Kasumi-1 (cell line): ENCODE measurements around the gene BRD1.

Experiments used
- DNase-seq, 2 experiments: peaks; one replicate each; lab custom pipeline; 2025; lab: John Stamatoyannopoulos, UW

BRD1 gene

DNA sequence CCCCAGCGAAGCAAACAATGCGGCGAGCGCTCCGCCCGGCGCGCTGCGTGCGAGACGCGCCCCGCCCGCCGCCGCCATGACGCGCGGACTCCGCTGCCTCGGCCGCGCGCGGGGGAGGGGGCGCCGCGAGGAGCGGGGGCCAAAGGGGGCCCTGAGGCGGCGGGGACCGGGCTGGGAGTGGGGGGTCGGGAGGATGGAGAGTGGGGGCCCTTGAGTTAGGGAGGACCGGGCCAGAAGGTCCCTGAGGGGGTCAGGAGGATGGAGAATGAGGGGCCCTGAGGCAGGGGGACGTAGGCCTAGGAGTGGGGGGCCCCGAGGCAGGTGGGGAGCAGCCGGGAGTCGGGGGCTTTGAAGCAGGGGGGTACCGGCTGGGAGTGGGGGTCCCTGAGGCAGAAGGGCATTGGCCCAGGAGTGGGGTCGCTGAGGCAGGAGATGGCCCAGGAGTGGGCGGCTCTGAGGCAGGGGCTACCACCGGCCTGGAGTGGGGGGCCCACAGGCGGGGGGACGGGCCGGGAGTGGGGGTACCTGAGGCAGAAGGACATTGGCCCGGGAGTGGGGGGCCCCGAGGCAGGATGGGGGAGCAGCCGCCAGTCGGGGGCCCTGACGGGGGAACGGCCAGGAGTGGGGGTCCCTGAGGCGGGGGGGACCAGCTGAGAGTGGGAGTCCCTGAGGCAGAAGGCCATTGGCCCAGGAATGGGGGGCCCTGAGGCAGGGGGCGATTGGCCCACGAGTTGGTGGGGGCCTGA, at the start of gene BRD1:
BRD1 (minus strand) TSS at position 21 of the 746 bp plus-strand sequence. CDS start 3,556 bp downstream, outside the sequence.
- DNase-seq = peak; percentile 19 to 30

- DNase-seq = no peak
Measured at GRCh38 chr22:49873228-49873940, 45.7 kb upstream of the BRD1 start.

DNA sequence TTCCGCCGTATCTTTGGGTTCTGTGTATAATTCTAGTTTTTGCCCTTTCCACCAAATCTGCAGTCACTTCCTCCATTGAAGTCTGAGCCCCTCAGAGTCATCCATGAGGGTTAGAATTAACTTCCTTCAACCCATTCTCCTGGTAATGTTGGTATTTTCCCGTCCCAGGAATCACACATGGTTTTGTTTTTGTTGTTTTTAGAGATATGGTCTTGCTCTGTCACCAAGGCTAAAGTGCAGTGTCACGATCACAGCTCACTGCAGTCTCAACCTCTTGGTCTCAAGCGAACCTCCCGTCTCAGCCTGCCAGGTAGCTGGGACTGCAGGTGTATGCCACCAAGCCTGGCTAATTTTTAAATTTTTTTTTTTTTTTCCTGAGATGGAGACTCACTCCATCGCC, 44.7 kb upstream of the BRD1 start:
- DNase-seq = no peak

- DNase-seq = no peak
Measured at GRCh38 chr22:49871482-49871881, 43.8 kb upstream of the BRD1 start.

DNA sequence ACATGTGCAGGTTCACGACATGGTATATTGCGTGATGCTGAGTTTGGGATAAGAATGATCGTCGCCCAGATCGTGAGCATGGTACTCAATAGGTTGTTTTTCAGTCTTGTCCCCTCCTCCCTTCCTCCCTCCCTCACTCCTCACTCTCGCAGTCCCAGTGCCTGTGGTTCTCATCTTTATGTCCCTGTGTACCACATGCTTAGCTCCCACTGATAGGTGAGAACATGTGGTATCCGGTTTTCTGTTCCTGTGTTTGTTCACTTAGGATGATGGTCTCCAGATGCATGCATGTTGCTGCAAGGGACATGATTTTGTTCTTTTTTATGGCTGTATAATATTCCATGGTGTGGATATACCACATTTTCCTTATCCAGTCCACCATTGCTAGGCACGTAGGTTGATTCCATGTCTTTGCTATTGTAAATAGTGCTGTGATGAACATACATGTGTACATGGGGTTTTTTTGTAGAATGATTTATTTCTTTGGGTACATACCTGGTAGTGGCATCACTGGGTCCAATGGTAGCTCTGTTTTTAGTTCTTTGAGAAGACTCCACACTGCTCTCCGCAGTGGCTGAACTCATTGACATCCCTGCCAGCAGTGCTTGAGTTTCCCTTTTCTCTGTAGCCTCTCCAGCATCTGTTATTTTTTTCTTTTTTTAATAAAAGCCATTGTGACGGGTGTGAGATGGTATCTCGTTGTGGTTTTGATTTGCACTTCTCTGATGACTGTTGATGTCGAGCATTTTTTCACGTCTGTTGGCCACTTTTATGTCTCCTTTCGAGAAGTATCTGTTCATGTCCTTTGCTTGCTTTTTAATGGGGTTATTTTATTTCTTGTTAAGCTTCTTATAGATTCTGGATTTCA, 42.4 kb upstream of the BRD1 start:
- DNase-seq = no peak

DNA sequence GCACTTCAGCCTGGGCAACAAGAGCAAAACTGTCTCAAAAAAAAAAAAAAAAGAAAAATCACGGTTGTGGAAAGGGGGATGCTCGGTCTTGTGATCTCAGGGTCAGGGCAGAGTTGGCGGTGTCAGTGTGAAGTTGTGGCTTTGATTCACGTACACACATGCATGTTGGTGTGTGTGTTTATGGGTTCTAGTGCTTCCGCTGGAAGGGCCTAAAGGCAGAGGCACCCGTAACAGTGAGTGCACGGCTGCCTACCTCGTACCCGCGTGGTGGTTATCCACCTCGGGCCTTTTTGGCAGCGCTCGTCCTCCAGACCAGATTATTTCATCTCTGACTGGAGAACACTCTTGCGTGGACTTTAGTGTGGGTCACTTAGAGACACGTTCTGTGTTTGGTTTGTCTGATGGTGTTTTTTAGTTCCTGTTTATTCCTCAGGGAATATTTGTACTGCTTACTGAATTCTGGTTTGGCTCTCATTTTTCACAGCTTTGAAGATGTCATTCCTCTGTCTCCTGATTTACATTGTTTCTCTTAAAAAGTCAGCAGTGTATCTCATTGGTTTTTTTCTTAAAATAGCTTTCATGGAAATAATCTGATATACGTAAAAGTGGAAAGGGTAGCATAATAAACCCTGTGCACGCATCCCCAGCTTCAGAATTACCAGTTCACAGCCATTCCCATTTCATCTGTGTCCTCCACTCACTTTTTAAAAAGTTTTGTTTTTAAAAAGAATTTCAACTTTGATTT, 41.6 kb upstream of the BRD1 start:
- no peak for DNase-seq

GRCh38 chr22:49867303-49868265, 39.9 kb upstream of the BRD1 start:
- no peak for DNase-seq

DNA sequence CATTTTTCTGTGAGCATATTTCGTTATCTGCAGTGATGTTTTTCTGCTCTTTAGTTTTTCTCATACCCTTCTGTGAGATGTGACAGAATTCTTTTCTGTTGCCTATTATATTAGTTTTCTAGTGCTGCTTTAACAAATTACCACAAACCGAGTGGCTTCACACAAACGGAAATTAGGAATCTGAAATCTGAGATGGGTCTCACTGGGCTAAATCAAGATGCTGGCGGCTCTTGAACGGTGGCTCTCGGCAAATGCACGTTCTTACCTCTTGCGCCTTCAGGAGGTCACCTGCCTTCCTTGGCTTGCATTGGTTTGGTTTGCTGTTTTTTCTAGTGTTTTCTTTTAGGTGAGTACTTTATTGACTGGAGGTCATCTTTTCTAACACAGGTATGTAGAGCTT, 39.0 kb upstream of the BRD1 start:
- DNase-seq = no peak

- no peak for DNase-seq
Measured at GRCh38 chr22:49866134-49866533, 38.5 kb upstream of the BRD1 start.

- DNase-seq = no peak
Measured at GRCh38 chr22:49865156-49865555, 37.5 kb upstream of the BRD1 start.

DNA sequence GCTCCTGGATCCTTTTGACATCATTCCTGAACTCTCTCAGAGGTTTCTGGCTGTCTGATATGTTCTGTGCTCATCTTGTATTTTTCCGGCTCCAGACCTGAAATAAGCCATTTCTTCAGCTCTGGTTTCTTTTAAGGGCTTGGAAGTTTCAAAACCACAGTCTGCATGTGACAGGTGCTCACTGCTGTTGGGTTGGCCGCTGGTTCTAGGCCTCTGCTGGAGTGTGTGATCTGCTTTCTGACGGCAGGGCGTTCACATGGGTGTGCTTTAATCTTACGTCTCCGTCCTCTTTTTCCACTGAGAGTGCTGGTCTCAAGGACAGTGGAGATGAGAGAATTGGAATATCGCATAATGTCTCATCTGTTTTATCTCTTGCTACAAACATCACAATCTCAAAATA, 36.3 kb upstream of the BRD1 start:
- no peak for DNase-seq

- peak in 1 of 2 experiments; percentile 50 for DNase-seq
Measured at GRCh38 chr22:49862496-49862776, 34.8 kb upstream of the BRD1 start.

GRCh38 chr22:49861642-49862495, 34.2 kb upstream of the BRD1 start:
- peak; percentile 44 to 65 for DNase-seq

- no peak for DNase-seq
Measured at GRCh38 chr22:49858827-49859226, 31.2 kb upstream of the BRD1 start.

DNA sequence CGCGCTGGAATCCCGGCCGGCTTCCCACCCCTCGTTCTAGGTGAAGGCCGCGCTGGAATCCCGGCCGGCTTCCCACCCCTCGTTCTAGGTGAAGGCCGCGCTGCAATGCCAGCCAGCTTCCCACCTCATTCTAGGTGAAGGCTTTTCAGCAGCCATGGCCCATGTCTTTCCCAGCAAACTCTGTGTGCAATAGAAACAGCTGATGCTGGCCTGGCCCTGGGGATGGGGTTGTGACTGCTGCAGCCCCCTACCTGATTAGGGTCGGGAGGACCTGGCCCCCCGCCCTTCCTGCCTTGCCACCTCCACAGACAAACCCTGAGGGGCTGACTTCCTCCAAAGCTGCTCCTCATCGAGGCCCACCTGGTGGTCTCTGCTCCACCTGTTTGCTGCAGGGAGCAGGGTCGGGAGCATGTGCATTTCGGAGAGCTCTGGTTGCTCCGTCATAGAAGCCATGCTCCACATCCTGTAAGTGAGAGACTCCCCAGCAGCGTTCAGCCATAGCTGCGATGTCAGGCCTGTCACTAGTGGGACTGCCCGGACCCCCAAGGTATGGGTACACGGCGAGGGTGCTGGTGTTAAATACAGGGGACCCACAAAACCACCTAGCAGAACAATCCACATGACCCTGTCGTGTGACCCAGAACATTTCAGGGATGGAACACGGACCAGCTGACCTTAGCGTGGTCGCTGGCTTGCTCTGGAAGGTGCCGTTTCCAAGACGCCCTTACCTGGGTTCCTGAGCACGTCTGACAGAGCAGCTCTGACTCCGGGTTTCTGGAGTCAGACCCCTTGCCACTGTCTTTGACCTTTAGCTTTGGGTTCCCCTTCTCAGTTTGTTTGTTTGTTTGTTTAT, 29.3 kb upstream of the BRD1 start:
- DNase-seq = no peak

GRCh38 chr22:49856343-49856742, 28.7 kb upstream of the BRD1 start:
- no peak for DNase-seq

DNA sequence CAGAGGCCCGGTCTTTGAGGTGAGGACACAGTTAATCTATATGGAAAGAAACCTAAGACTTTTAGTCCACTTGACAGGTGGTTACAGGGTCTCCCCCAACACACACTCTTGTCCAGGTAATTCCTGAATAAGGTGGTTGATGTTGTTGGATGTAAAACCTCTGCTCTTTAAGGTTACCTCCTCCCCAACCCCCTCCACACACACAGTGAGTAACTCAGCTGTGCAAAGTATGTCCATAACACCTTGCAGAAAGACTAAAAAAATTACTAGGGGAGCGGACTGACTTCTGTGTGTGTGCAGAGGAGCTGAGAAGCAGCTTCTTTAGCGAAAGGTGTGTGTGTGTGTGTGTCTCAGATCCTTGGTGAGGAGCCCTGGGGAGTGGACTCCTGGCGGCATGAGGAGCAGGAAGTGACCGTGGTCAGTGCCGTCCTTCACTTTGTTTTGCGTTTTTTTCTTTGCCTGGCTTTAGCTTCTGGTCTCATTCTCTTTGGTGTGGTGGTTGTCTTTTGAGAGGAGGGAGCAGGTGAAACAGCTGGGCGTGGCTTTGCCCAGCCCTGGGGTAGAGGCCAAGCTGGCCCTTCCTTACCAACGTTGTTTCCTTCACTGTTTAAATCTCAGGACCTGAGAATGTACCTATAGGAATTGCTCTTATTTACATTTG, 27.7 kb upstream of the BRD1 start:
- no peak for DNase-seq
